CD14-positive monocyte (primary cell): Measurements from ENCODE around the gene ENTREP1. TPM values are rescaled to one million over a fixed set of nuclear protein-coding genes. Genes with fewer than 3 reads are reported as not detected.
"Not testable (repeated sequence)": the region's sequence is repeated elsewhere in the genome, so short reads cannot be mapped to it uniquely, and the experiment has no call there.

Source experiments
- DNase-seq, 3 donors: peaks; one replicate each; pipeline ENCODE4 v3.0.0-alpha.2; 2011 to 2022
- H2AFZ ChIP-seq: 2 replicates; pipeline ENCODE4 v1.6.0; 2012; ENCODE audit warnings: mild to moderate bottlenecking, low read depth, low read length, inconsistent platforms; ENCODE audit not compliant: insufficient read depth, poor library complexity, severe bottlenecking
- H3K27ac ChIP-seq, 2 donors: 1 replicate in 1 of 2; 2 replicates in 1 of 2; pipeline ENCODE4 v1.5.1; 2012 to 2013; ENCODE audit warnings: low read length in 2 of 2, control low read depth in 1 of 2, inconsistent platforms in 1 of 2, low read depth in 1 of 2, mild to moderate bottlenecking in 1 of 2
- H3K27me3 ChIP-seq, 2 donors: one replicate each; pipeline versions ENCODE4 v1.6.0 to v1.6.1; 2011 to 2013; ENCODE audit warnings: low read length in 2 of 2; ENCODE audit not compliant: control insufficient read depth in 2 of 2, insufficient read depth in 2 of 2
- H3K36me3 ChIP-seq, 2 donors: replicated peaks in 1 of 2; 1 replicate in 1 of 2; 2 replicates in 1 of 2; pipeline versions ENCODE4 v1.5.1 to v1.6.1; 2012 to 2013; ENCODE audit warnings: low read length in 2 of 2, control low read depth in 1 of 2, inconsistent platforms in 1 of 2, mild to moderate bottlenecking in 1 of 2; ENCODE audit not compliant: insufficient read depth in 2 of 2, control insufficient read depth in 1 of 2
- H3K4me1 ChIP-seq, 2 donors: 1 replicate in 1 of 2; 2 replicates in 1 of 2; pipeline versions ENCODE4 v1.5.1 to v1.6.1; 2012 to 2013; ENCODE audit warnings: low read length in 2 of 2, control low read depth in 1 of 2, inconsistent platforms in 1 of 2, mild to moderate bottlenecking in 1 of 2, moderate library complexity in 1 of 2; ENCODE audit not compliant: insufficient read depth in 2 of 2, control insufficient read depth in 1 of 2
- H3K4me2 ChIP-seq: replicated peaks from 2 replicates; pipeline ENCODE3; 2012; ENCODE audit warnings: low read length, moderate library complexity, mild to moderate bottlenecking; ENCODE audit not compliant: poor library complexity, severe bottlenecking; ENCODE audit errors: extremely low read depth
- H3K4me3 ChIP-seq, 3 experiments: fragments of 200-600 bp in 1 of 3; sonication (generic) in 1 of 3; replicated peaks in 1 of 3; 1 replicate in 2 of 3; 2 replicates in 1 of 3; pipeline ENCODE4 v1.5.1; 2011 to 2013; ENCODE audit warnings: low read length in 3 of 3, mild to moderate bottlenecking in 3 of 3, control low read depth in 2 of 3, low read depth in 2 of 3, inconsistent platforms in 1 of 3, moderate library complexity in 1 of 3
- H3K79me2 ChIP-seq: 2 replicates; pipeline ENCODE4 v1.6.0; 2012; ENCODE audit warnings: mild to moderate bottlenecking, control low read depth, inconsistent platforms, low read length, moderate library complexity; ENCODE audit not compliant: insufficient read depth
- H3K9ac ChIP-seq: 2 replicates; pipeline ENCODE4 v1.6.0; 2017; ENCODE audit warnings: low read length, mild to moderate bottlenecking; ENCODE audit not compliant: insufficient read depth, poor library complexity, severe bottlenecking
- H3K9me3 ChIP-seq, 2 donors: replicated peaks in 1 of 2; 1 replicate in 1 of 2; 2 replicates in 1 of 2; pipeline versions ENCODE4 v1.5.1 to v1.6.1; 2012 to 2013; ENCODE audit warnings: low read length in 2 of 2, control low read depth in 1 of 2; ENCODE audit not compliant: control insufficient read depth in 1 of 2, insufficient read depth in 1 of 2
- H4K20me1 ChIP-seq: 2 replicates; pipeline ENCODE4 v1.6.0; 2012; ENCODE audit warnings: mild to moderate bottlenecking, low read length, control low read depth, moderate library complexity; ENCODE audit not compliant: insufficient read depth
- H3K27ac Mint-ChIP-seq, 7 donors: one replicate each; pipeline ENCODE4 v1.8.0; 2020; ENCODE audit warnings: mild to moderate bottlenecking in 7 of 7, mixed read lengths in 7 of 7, moderate library complexity in 6 of 7, inconsistent platforms in 2 of 7
- H3K27me3 Mint-ChIP-seq, 3 donors: one replicate each; pipeline ENCODE4 v1.8.0; 2021 to 2022; ENCODE audit warnings: low read depth in 3 of 3, mild to moderate bottlenecking in 3 of 3, mixed read lengths in 3 of 3, moderate library complexity in 3 of 3, inconsistent platforms in 1 of 3
- H3K36me3 Mint-ChIP-seq, 2 donors: one replicate each; pipeline ENCODE4 v1.8.0; 2020; ENCODE audit warnings: mixed read lengths in 2 of 2, inconsistent platforms in 1 of 2, mild to moderate bottlenecking in 1 of 2
- H3K4me1 Mint-ChIP-seq: one replicate; pipeline ENCODE4 v1.8.0; 2020; ENCODE audit warnings: mild to moderate bottlenecking, mixed read lengths
- H3K4me3 Mint-ChIP-seq, 2 donors: one replicate each; pipeline ENCODE4 v1.8.0; 2020; ENCODE audit warnings: mild to moderate bottlenecking in 2 of 2, mixed read lengths in 2 of 2, moderate library complexity in 1 of 2
- H3K9me3 Mint-ChIP-seq, 7 donors: one replicate each; pipeline ENCODE4 v1.8.0; 2020 to 2022; ENCODE audit warnings: mixed read lengths in 7 of 7, mild to moderate bottlenecking in 6 of 7, moderate library complexity in 6 of 7, inconsistent platforms in 2 of 7
- CTCF ChIP-seq: fragments of 200-600 bp; IDR thresholded peaks from one replicate; pipeline ENCODE4 v1.8.0; 2022; ENCODE audit warnings: antibody characterized with exemption, mild to moderate bottlenecking
- whole genome bisulfite sequencing: methylation state at CpG from one replicate; pipeline ENCODE4 v1.1.5; 2013; ENCODE audit warnings: missing lambda C conversion rate; ENCODE audit not compliant: insufficient coverage; 5-methylcytosine and 5-hydroxymethylcytosine counted together
- intact Hi-C, 2 donors: fragments of 100-400 bp; cut with micrococcal nuclease; formaldehyde crosslinking; loops; one replicate each; pipeline versions ENCODE4 v1.15.0 to v1.15.1; 2023
- polyA plus RNA-seq, 3 donors: library from polyadenylated mRNA; depleted of rRNA in 1 of 3; unstranded in 2 of 3; stranded (reverse) in 1 of 3; fragments of 300-500 nt in 2 of 3; fragments of >200 nt in 1 of 3; fragmentation: Illumina TruSeq in 2 of 3; gene quantifications; 1 replicate in 2 of 3; 2 replicates in 1 of 3; pipeline ENCODE4 v1.2.3, GENCODE V29; 2012 to 2021

Gene ENTREP1
- polyA plus RNA-seq, 3 donors = not detected

GRCh38 chr9:69299826-69300225 is 25.2 kb upstream of the ENTREP1 start:
- H3K9me3 ChIP-seq = no peaks in the 10 kb centered on the region
- H3K4me3 ChIP-seq = no peak overlapping the region
- TF ChIP-seq CTCF = no peak
- no peak overlapping the region for H3K9ac ChIP-seq
- Mint-ChIP-seq H3K9me3 (peaks cover 0 to 3% (median 0%) of the 10 kb centered on the region in 7 donors), H3K4me1 (no peaks in the 10 kb centered on the region), H3K27ac (no peak overlapping the region), H3K27me3 (peaks cover 0 to 3% (median 1%) of the 10 kb centered on the region in 3 donors), H3K36me3 (no peaks in the 10 kb centered on the region), H3K4me3 (no peak overlapping the region)
- no peaks in the 10 kb centered on the region for H3K79me2 ChIP-seq
- no peak overlapping the region for H3K27ac ChIP-seq
- intact Hi-C loops = no loop called here
- H3K4me1 ChIP-seq = no peaks in the 10 kb centered on the region
- H3K27me3 ChIP-seq = no peaks in the 10 kb centered on the region
- no peak overlapping the region for H3K4me2 ChIP-seq
- no peak for DNase-seq
- H3K36me3 ChIP-seq = no peaks in the 10 kb centered on the region
- no peak overlapping the region for H2AFZ ChIP-seq
- H4K20me1 ChIP-seq = no peaks in the 10 kb centered on the region
- no CpG with 5 or more reads among the region's 1 CpG for WGBS

- TF ChIP-seq CTCF = no peak
- no peak for DNase-seq
- no peak overlapping the region for H3K27ac ChIP-seq
- H3K79me2 ChIP-seq = no peaks in the 10 kb centered on the region
- no peaks in the 10 kb centered on the region for H3K27me3 ChIP-seq
- no peak overlapping the region for H2AFZ ChIP-seq
- H4K20me1 ChIP-seq = no peaks in the 10 kb centered on the region
- no peaks in the 10 kb centered on the region for H3K36me3 ChIP-seq
- no peaks in the 10 kb centered on the region for H3K36me3 Mint-ChIP-seq
- intact Hi-C loops = no loop called here
- no peaks in the 10 kb centered on the region for H3K4me1 ChIP-seq
- H3K4me2 ChIP-seq = no peak overlapping the region
- no CpG with 5 or more reads among the region's 2 CpGs for WGBS
- H3K4me3 ChIP-seq = no peak overlapping the region
- H3K9me3 Mint-ChIP-seq = peaks cover 0 to 3% (median 1%) of the 10 kb centered on the region in 7 donors
- H3K27me3 Mint-ChIP-seq = peaks cover 0 to 3% (median 0%) of the 10 kb centered on the region in 3 donors
- no peaks in the 10 kb centered on the region for H3K9me3 ChIP-seq
- H3K4me1 Mint-ChIP-seq = no peaks in the 10 kb centered on the region
- H3K9ac ChIP-seq = no peak overlapping the region
- no peak overlapping the region for H3K27ac Mint-ChIP-seq
- H3K4me3 Mint-ChIP-seq = no peak overlapping the region
Observed at GRCh38 chr9:69303331-69303730, 21.7 kb upstream of the ENTREP1 start.

- H3K9me3 Mint-ChIP-seq, H3K4me3 Mint-ChIP-seq, H3K27ac Mint-ChIP-seq, H3K4me1 ChIP-seq, H3K27me3 Mint-ChIP-seq, H3K4me2 ChIP-seq, intact Hi-C loops, H3K36me3 Mint-ChIP-seq, H3K9me3 ChIP-seq, DNase-seq, H3K79me2 ChIP-seq, H3K27ac ChIP-seq, H3K27me3 ChIP-seq, H3K9ac ChIP-seq, H4K20me1 ChIP-seq, H2AFZ ChIP-seq, H3K36me3 ChIP-seq, H3K4me3 ChIP-seq, H3K4me1 Mint-ChIP-seq: not testable (repeated sequence)
- WGBS = 80% methylated on average over 2 of the region's 5 CpGs
Observed at GRCh38 chr9:69306895-69307445, 18.0 kb upstream of the ENTREP1 start.
